Sigmoid colon (tissue), 4 donors: ENCODE results near the gene EDEM1.

ENCODE experiments used
- CTCF ChIP-seq, 4 experiments: fragments of 450-650 bp in 3 of 4; fragments of 200-600 bp in 1 of 4; IDR thresholded peaks; one replicate each; pipeline ENCODE4 v1.5.1; 2016 to 2019; ENCODE audit warnings: antibody characterized with exemption in 4 of 4, mild to moderate bottlenecking in 3 of 4, moderate library complexity in 2 of 4
- EP300 ChIP-seq, 4 donors: sonication (generic); formaldehyde crosslinking; IDR thresholded peaks; one replicate each; pipeline ENCODE4 v1.6.1; 2017; ENCODE audit warnings: antibody characterized with exemption in 4 of 4
- POLR2AphosphoS5 ChIP-seq, 4 donors: sonication (generic); formaldehyde crosslinking; IDR thresholded peaks; one replicate each; pipeline ENCODE4 v1.6.1; 2017; ENCODE audit warnings: antibody characterized with exemption in 4 of 4

- no peak for TF ChIP-seq EP300 (IDR thresholded peaks at IDR 0.05)
- TF ChIP-seq CTCF (IDR thresholded peaks at IDR 0.05), result no peak
- no peak for TF ChIP-seq POLR2AphosphoS5 (IDR thresholded peaks at IDR 0.05)
Observed at GRCh38 chr3:5187920-5188418, 462 bp downstream of the EDEM1 start.
